Ishikawa (cell line): ENCODE measurements around the gene JUNB.
A peak's percentile ranks its signal among the peaks of the same experiment; 100 is the strongest.

Source experiments
- CEBPB ChIP-seq: IDR thresholded peaks from 2 replicates; pipeline ENCODE4 v1.6.1; 2012
- CREB1 ChIP-seq: IDR thresholded peaks from 2 replicates; pipeline ENCODE4 v1.6.1; 2012; ENCODE audit warnings: low read depth
- EGR1 ChIP-seq: IDR thresholded peaks from 2 replicates; pipeline ENCODE4 v1.6.1; 2012
- EP300 ChIP-seq: IDR thresholded peaks from 2 replicates; pipeline ENCODE4 v1.6.1; 2012; ENCODE audit warnings: borderline replicate concordance
- FOXM1 ChIP-seq: IDR thresholded peaks from 2 replicates; pipeline ENCODE4 v1.6.1; 2012; ENCODE audit warnings: low read depth, borderline replicate concordance
- NFIC ChIP-seq: IDR thresholded peaks from 2 replicates; pipeline ENCODE4 v1.6.1; 2012
- RAD21 ChIP-seq: IDR thresholded peaks from 2 replicates; pipeline ENCODE4 v1.6.1; 2012; ENCODE audit warnings: low read depth
- REST ChIP-seq: IDR thresholded peaks from 2 replicates; pipeline ENCODE4 v1.6.1; 2012; ENCODE audit warnings: low read depth, mild to moderate bottlenecking
- TAF1 ChIP-seq: IDR thresholded peaks from 2 replicates; pipeline ENCODE4 v1.6.1; 2012; ENCODE audit warnings: low read depth, mild to moderate bottlenecking
- TCF12 ChIP-seq: IDR thresholded peaks from 2 replicates; pipeline ENCODE4 v1.6.1; 2012; ENCODE audit warnings: low read depth
- YY1 ChIP-seq: IDR thresholded peaks from 2 replicates; pipeline ENCODE4 v1.6.1; 2012; ENCODE audit warnings: low read depth
- ZBTB7A ChIP-seq: IDR thresholded peaks from 2 replicates; pipeline ENCODE4 v1.6.1; 2012; ENCODE audit warnings: low read depth
- TF ChIP-seq, protein P1 (sequence below): IDR thresholded peaks from 2 replicates; pipeline ENCODE4 v1.6.1; 2012
- TF ChIP-seq, protein P2 (sequence below): IDR thresholded peaks from 2 replicates; pipeline ENCODE4 v1.6.1; 2012

- TF ChIP-seq TAF1: 0 out of 2 replicates have a peak, but pooled peaks have one; percentile 33
- TF ChIP-seq EP300: peak; percentile 81
- peak; percentile 60 for TF ChIP-seq EGR1
- peak; percentile 89 for TF ChIP-seq TCF12
- TF ChIP-seq, protein P1, sequence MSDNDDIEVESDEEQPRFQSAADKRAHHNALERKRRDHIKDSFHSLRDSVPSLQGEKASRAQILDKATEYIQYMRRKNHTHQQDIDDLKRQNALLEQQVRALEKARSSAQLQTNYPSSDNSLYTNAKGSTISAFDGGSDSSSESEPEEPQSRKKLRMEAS: peak; percentile 70
- TF ChIP-seq REST: no peak
- TF ChIP-seq, protein P2, sequence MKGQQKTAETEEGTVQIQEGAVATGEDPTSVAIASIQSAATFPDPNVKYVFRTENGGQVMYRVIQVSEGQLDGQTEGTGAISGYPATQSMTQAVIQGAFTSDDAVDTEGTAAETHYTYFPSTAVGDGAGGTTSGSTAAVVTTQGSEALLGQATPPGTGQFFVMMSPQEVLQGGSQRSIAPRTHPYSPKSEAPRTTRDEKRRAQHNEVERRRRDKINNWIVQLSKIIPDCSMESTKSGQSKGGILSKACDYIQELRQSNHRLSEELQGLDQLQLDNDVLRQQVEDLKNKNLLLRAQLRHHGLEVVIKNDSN: 0 out of 2 replicates have a peak, but pooled peaks have one; percentile 24
- TF ChIP-seq CREB1: no peak
- TF ChIP-seq RAD21: no peak
- TF ChIP-seq CEBPB: no peak
- TF ChIP-seq ZBTB7A: peak; percentile 97
- no peak for TF ChIP-seq FOXM1
- TF ChIP-seq NFIC: peak; percentile 73
- TF ChIP-seq YY1: no peak
These were observed 5.0 kb upstream of the JUNB start for GRCh38 chr19:12786141-12786870.
